Stimulated activated CD4-positive, alpha-beta T cell treated with anti-CD3 and anti-CD28 coated beads, Interleukin-15, amount 100 ng/mL, for 1 hour (primary cell): ENCODE measurements around the gene KIAA0232.
A peak's percentile ranks its signal among the peaks of the same experiment; 100 is the strongest.

Source experiments
- DNase-seq, 2 donors: peaks; one replicate each; pipeline ENCODE4 v3.0.0-alpha.2; 2020; ENCODE audit warnings: low read depth in 1 of 2, low spot score in 1 of 2

The KIAA0232 gene

DNA sequence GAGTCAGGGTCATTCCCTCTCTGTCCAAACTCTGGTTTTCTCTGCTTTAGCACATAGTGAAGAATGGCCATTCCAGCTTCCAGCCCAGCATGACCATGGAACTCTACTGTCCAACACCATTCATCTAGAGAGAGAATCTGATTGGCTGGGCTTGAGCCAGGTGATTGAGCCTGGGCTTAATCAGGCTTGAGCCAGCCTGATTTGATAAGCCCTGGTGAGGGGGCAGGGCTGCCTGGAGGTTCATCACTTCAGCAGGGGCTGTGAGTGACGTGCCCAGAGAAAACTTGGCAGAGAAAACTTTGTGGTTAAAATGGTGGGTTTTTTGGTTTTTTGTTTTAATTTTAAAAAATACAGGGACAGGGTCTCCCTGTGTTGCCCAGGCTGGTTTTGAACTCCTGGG is 62.5 kb downstream of the KIAA0232 start:
- DNase-seq, result no peak

DNA sequence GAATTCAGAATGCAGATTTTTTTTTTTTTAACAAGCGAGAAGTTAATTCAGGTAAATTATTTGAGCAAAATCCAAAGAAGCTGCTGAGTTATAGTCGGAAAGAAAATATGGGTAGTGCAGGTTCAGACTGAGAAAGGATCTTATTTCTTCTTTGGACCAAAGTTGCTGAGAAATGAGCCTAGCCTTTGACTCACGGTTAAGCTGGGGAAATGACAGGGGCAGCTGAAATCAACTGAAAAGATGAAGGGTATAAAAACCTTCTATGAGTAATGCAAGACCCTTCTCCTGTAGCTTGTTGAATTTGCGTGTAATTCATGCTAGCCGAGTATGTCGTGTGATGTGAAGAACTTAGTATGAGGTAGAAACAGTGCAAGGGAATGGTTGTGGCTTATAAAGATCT is 63.0 kb downstream of the KIAA0232 start:
- no peak for DNase-seq

DNA sequence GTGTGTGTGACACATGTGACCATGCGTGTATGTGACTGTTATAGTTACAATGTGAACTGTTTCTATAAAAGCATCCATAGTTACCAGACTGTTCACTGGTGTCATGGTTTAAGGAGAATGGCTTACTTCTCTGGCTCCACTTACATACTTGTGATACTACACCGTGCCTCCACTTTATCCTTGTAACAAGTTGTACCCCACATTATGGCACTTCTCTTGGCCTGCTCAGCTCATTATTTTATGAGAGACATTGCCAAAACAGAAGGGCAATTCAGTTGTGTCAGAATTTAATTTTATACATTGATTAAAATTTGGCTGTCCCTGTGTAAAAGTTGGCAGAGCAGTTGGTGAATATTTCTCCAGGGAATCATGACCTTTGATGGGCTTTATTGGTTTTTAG is 64.7 kb downstream of the KIAA0232 start:
- no peak for DNase-seq

DNA sequence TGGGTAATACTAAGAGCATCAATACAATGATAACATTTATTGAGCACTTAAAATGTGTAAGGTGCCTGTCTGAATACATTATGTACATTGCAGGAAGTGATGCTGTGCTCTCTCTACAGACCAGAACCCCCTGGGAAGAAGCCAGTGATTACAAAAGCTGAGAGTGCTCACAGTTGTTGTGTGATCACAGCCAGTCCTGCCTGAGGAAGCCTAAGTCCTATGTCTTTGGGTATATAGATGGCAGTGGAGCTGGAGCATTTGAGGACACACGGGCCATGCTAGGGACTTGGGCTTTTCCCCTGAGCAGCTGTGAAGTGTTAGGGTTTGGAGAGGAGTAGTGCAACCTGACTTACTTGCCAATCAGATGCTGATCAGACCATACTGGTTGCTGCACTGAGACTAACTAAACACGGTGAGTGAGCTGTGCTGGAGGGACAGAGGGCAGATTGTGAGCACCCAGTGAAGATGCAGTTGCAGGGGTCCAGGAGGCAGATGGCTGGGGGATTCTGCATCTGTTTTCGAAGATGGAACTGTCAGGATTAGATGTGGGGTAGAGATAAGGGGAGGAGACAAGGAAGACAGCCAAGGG is 66.3 kb downstream of the KIAA0232 start:
- no peak for DNase-seq

DNA sequence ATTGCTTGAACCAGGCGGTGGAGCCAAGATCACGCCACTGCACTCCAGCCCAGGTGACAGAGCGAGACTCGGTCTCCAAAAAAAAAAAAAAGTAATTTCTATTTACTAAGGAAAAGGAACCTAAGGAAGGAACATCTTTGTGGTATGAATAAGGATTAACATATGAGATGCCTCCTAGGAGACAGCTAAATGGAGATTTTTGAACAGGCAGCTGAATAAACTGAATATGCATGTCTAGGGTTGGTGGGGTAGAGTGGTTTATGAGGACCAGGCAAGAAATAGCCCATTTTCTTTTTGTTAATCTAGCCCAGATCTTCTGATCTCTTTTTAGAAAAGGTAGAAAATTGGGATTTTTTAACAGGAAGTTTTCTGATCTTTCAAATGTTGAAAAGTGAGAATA is 67.2 kb downstream of the KIAA0232 start:
- no peak for DNase-seq

DNA sequence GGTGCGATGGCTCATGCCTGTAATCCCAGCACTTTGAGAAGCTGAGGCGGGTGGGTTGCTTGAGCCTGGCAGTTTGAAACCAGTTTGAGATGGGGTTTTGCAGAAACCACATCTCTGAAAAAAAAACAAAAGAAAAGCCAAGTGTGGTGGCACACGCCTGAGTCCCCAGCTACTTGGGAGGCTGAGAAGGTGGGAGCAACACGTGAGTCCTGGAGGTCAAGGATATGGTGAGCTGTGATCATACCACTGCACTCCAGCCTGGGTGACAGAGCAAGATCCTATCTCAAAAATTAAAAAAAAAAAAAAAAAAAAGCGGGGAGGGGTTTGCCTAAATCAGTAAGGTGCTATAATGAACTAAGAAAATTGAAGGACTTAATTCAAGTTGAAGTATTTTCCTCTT is 68.9 kb downstream of the KIAA0232 start:
- DNase-seq, result no peak

DNA sequence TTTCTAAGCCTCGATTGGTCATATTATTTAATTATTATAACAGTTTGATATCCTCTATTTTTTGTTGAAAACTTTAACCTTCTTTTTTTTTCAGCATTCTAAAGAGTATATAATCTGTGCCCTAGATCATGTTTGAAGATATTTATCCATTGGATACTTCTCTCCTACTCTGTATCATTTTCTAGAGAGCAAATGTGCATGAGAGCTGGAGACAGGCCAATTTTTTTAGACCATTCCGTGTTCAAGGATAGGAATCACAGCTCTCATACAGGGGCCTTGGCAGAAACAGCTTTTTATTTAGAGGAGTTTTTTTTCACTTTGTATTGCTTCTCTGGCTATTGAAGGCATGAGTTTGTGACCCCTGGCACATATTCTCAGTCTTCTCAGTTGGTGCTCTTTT is 69.4 kb downstream of the KIAA0232 start:
- no peak for DNase-seq

DNA sequence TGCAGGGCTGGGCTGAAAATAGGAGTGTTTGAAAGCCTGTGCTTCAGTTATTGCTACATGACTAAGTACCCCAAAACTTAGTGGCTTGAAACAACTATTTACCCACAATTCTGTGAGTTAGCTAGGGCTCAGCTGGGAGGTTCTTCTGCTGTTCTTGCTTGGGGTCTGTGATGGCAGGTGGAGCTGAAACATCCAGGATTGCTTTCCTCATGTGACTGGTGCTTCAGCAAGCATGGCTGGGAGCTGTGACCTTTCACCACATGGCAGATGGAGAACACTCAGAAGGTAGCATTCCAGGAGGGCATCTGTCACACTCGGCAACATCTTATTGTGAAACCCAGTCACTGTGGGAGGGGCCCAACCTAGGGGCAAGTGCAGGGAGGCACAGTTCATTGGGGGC is 70.1 kb downstream of the KIAA0232 start:
- DNase-seq, result no peak

DNA sequence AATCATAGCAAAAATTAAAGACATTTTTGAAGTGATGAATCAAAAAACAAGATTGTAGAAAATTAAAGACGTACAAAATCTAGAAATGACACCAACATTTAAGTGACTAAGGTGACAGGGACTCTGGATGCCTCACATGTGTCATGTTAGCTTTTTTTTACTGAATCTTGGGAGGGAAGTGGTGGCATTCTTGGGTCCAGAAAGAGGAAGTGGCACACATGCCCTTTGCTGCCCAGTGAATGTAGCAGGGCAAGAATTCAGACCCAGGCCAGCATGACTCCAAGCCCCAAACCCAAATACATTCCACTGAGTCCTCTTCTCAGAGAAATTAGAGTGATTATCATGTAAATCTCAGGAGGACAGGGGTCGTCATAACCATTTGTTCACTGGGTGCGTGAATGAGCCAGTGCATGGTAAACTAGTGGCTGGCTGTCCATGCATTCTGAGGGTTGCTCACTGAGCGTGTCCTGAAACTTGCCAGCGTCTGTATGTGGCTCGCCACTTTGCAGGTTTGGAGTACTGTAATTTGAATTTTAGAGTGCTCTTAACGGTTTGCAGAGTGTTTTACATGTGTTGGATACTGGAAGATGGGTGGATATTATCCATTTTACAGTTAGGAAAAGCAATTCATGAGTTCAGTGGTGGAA is 71.7 kb downstream of the KIAA0232 start:
- no peak for DNase-seq

DNA sequence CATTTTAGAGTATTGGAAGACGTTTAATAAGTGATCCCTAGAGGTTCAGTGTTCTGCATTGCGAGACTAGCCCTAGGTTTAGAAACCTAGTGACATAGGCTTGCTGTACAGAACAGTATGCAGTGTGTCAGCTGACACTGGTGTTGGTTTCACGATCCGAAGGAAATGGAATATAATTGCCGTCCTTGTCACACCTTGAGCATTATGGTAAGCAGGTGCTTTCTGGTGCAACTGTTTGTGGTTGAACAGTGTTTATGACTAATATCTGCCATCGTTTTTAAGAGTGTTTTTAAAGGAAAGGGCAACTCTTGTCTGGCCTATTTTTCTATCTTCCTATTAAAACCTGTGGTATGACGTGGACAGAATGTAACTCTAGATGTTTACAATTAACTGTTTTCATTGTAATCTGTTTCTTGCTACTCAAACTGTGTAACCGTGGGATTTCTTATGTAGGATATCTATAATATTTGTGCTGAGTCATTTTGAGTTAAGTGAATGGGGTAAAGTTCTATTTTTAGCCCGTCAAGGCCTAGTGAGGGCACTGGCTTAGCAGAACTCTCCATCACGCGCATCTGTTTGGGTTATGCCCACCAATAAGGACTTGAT is 73.3 kb downstream of the KIAA0232 start:
- DNase-seq, result no peak

DNA sequence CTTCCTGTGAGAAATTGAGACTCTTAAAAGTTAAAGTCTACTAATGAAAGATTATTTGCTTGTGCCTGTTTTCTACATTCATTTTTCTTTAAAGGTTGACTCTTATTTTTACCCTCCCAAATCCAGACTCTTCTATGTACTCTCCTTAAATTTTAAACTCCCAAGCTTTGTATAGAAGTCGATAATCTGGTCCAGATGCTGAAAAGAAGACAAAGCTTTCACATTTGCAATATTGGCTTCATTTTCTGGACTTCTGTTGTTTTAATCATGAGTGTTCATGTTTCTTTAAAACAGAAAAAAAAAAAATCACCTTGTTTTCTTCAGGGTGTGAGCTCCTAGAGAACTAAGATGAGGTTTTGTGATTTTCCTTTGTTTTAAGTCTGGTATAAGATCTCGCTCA is 73.9 kb downstream of the KIAA0232 start:
- no peak for DNase-seq

DNA sequence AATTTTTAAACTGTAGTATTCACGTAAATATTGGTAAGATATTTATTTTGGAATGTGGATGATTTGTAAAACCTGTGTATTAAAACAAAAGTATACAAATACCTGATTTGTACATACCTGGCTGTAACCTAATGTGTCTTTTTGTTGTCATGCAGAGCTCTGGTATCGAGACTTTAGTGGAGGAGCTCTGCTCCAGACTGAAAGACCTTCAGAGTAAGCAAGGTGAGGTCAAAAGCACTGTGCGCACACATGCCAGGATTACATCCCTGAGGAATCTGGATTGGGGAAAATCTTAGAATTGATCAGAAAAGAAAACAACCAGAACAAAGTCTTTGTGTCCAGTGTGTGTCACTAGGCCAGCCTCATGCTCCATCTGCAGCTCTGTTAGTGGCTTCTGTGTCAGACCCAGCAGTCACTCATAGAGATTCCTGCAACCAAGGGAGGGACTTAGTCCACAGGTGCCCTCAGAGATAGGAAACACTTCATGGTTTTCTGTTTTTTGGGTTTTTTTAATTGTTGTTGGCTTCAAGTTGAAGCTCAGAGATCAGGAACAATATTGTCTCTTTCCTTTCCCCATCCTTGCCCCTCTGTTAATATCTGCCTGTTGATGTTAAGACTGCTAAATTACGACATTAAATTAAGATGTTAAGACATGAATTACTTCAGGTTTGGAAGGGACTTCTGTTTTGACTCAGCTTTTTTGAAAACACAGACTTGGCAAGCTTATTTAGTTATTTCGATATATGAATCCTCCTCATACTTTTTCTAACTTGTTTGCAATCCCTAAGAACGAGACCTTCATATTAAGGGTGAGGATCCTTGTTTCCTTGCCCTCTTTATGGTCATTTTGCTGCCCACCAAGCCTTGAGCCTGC is 74.7 kb downstream of the KIAA0232 start:
- DNase-seq, result no peak

DNA sequence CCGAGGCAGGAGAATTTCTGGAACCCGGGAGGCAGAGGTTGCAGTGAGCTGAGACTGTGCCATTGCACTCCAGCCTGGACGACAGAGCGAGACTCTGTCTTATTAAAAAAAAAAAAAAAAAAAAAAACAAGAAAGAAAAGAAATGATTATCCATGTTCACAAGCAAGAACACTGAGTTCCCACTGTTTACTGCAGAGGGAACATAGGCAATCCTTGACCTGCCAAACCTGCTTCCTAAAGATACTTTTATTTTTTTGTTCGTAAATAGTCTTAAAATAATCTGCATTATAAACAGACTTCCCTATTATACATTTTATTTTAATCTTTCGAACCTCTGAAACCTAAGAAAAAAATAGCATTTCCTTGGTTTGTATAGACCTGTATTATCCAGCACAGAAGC is 76.5 kb downstream of the KIAA0232 start:
- no peak for DNase-seq

DNA sequence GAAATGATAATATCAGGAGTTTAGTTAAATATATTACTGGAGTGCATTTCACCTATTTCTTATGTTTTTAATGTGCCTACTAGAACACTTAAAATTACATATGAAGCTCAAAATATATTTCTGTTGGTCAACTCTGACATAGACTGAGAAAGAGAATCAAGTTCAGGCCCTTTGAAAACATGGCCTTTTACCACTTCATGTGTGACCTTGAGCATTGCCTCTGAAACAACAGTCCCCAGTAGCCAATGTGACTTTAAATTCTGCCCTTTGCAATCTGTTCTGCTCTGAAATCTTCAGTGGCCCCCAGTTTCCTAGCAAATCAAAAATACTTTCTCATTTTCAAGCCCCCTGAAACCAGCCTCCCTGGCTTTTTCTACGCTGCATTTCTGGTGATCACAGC is 77.0 kb downstream of the KIAA0232 start:
- DNase-seq, result no peak

DNA sequence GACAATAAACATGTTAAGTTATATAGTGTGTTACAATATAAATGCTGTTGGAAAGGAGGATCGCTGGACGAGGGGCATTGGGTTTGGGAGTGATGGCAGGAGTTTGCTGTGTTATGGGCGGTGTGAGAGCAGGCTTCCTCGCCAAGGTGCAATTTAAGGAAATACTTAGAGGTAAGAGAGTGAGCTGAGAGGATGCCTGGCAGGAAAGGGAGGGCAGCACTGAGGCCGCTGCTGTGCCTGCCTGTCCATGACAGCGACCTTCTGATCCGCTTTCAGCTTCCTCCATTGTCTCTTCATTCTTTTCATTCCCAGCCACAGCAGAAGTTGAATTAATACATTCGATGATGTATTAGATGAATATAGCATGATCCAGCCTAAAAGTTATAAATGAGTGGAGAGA is 85.9 kb downstream of the KIAA0232 start:
- DNase-seq, result no peak

DNA sequence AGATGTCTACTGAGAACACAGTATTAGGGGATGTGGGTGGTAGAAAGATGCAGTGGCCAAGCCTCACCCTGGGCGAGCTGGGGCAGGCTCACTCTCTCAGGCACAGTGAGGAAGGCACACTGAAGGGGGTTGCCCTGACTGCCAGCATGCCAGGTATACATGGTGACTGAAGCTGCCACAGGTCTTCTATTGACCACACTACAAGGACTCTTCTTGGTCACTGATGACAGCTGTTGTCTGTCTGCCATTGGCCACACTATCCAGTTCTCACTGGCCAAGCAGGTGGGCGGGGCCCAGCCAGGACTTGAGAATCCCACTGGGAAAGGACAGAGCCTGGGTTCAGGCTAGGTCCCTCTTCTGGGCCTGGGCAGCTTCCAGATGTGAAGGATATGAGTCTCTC is 87.4 kb downstream of the KIAA0232 start:
- DNase-seq, result no peak

DNA sequence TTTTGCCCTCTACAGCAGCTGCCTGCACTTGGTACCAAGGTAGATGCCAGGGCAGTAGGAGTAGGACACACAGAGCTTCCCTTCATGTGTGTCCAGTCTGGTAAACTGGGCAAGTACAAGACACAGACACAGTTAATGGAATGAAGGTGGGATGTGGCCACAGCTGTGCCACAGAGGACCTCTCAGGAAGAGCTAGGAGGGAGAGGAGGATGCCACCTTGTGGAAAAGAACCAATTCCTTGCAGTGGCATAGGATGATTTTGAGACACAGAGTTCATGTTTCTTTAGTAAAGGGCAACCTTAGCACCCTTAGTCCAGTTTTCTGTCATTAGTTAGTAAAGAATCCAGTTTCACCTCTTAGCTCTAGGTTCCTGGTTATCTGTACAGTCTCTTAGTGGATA is 90.8 kb downstream of the KIAA0232 start:
- no peak for DNase-seq

DNA sequence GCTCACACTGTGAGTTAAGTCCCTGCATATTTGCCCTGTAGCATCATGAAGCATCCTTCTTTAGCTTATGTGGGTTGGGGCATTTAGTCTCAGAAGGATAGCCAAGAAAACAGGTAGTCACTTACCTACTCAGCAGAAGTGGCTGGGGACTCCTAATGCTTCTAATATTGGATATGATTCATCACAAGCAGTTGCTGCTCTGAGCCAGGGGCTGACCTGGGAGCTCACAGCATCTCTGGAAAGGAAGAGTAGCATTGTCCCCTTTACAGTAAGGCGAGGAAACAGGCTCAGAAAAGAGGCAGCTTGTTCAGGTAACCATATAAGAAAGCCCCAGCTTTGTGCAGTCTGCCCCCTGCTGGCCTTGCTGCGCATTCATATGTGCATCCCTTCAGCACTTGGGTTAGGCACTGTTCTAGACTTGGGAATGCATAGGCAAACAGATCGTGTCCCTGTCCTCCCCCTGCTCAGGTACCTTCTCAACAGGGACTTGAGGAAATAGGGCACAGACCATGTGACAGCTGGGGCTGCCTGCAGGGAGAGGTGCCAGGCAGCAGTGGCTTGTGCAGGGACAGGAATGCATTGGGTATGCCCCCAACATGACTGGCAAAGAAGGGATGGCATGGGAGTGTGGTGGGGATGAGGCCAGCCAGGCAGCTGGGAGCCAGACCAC is 91.4 kb downstream of the KIAA0232 start:
- peak; percentile 59 to 67 for DNase-seq

DNA sequence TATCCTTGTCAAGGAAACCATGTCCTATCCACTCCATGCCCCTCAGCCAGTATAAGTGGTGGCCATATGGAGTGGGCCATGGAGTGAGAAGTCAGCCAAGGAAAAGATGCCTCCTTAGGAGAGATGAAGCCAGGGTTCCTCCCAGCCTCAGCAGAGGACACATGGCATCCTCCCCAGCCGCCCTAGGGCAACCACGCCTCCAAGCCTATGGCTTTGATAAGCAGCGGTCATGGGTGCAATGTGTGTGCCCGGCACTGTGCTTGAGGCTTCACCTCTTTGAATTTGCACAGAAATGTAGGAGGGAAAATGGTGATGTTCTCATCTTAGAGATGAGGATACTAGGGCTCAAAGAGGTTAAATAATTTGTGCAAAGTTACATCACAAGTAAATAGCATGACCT is 92.5 kb downstream of the KIAA0232 start:
- no peak for DNase-seq

DNA sequence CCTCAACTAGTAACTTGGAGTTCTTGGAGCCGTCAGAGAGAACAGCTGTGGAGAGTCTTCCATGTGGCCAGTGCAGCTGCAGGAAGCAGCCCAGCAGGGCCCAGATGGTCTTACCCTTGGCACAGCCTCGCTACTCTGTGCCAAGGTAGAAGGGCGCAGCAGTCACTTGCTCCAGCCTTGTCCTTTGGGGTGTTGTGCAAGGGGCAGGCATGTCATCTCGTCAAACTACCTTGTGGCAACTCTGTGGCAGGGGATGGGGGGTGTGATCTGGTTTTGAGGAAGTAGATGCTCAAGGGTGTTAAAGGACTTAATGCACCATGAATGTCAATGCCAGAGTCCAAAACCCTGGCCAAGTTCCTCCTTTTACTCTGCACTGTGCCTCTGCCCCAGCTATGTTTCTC is 92.9 kb downstream of the KIAA0232 start:
- no peak for DNase-seq

DNA sequence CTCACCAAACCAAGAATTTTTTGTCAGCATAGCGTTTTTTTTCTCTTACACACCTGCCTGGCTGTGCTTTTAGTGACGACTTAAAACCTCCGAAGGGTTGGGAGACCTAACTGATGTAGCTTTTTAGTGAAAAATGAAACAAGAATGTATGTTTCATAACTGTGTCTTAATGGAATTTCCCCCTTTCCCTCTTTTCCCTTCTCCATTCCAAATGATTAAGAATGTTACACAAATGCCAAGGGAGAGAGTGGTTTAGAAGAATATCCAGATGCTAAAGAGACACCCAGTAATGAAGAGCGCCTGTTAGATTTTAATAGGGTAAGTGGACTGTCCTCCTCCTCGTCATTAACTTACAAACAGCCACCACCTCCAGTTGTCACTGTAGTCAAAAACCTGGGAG is 93.9 kb downstream of the KIAA0232 start:
- no peak for DNase-seq

DNA sequence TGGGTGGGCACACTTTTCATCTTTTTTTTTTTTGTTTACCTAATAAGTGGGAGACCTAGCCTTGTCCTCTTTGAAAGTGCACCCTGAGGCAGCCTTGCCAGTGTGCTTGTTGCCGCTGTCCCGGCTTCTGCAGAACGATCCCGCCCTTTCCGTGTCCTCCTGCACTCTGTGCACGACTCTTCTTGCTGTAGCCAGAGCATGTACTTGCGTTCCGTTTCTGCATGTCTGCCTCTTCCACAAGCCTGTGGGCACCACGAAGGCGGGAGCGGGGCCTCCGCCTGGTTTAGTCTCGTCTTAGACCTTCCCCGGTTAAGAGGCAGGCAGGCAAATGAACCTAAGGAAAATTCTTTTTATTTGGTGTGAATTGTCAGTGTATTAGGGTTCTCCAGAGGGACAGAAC is 94.5 kb downstream of the KIAA0232 start:
- no peak for DNase-seq
